GM18526 (cell line): ENCODE measurements around the gene BBX.

Experiments
- POLR2A ChIP-seq: IDR thresholded peaks from 3 replicates; pipeline ENCODE4 v1.6.1; 2011; ENCODE audit not compliant: insufficient read length; ENCODE audit errors: extremely low read depth

BBX gene

GRCh38 chr3:107661447-107662123, 138.8 kb downstream of the BBX start:
- no peak for TF ChIP-seq POLR2A

- TF ChIP-seq POLR2A = no peak
Observed at GRCh38 chr3:107662124-107662507, 139.4 kb downstream of the BBX start.

- no peak for TF ChIP-seq POLR2A
Observed at GRCh38 chr3:107662586-107662985, 139.8 kb downstream of the BBX start.

GRCh38 chr3:107663266-107663665, 140.5 kb downstream of the BBX start:
- no peak for TF ChIP-seq POLR2A

GRCh38 chr3:107664614-107665013, 141.9 kb downstream of the BBX start:
- TF ChIP-seq POLR2A = no peak

- TF ChIP-seq POLR2A = no peak
Observed at GRCh38 chr3:107665351-107665750, 142.6 kb downstream of the BBX start.

- no peak for TF ChIP-seq POLR2A
Observed at GRCh38 chr3:107666853-107667252, 144.1 kb downstream of the BBX start.

- TF ChIP-seq POLR2A = no peak
Observed at GRCh38 chr3:107668416-107668815, 145.7 kb downstream of the BBX start.

GRCh38 chr3:107668963-107669362, 146.2 kb downstream of the BBX start:
- TF ChIP-seq POLR2A = no peak

- no peak for TF ChIP-seq POLR2A
Observed at GRCh38 chr3:107669669-107670068, 146.9 kb downstream of the BBX start.

- TF ChIP-seq POLR2A = no peak
Observed at GRCh38 chr3:107670986-107671385, 148.2 kb downstream of the BBX start.

- no peak for TF ChIP-seq POLR2A
Observed at GRCh38 chr3:107674371-107674770, 151.6 kb downstream of the BBX start.

- TF ChIP-seq POLR2A = no peak
Observed at GRCh38 chr3:107675233-107675900, 152.6 kb downstream of the BBX start.

GRCh38 chr3:107676469-107677309, 153.9 kb downstream of the BBX start:
- no peak for TF ChIP-seq POLR2A

GRCh38 chr3:107679921-107680320, 157.2 kb downstream of the BBX start:
- no peak for TF ChIP-seq POLR2A

GRCh38 chr3:107680698-107681097, 157.9 kb downstream of the BBX start:
- no peak for TF ChIP-seq POLR2A

GRCh38 chr3:107681396-107681795, 158.6 kb downstream of the BBX start:
- TF ChIP-seq POLR2A = no peak

- no peak for TF ChIP-seq POLR2A
Observed at GRCh38 chr3:107682580-107682979, 159.8 kb downstream of the BBX start.
